Lung (tissue), 12 donors: ENCODE results near the gene HS6ST3. TPM values are rescaled to one million over a fixed set of nuclear protein-coding genes. Genes with fewer than 3 reads are reported as not detected.

Experiments used
- ATAC-seq: fragments of 200-7000 bp; cut with Tn5 transposase; one replicate; pipeline ENCODE4 v1.9.1; 2020; ENCODE audit warnings: moderate number of reproducible peaks; ENCODE audit not compliant: insufficient read depth, low FRiP score
- DNase-seq, 3 donors: peaks; one replicate each; pipeline ENCODE4 v3.0.0-alpha.2; 2013 to 2017
- H3K27ac ChIP-seq, 2 donors: one replicate each; pipeline ENCODE4 v1.5.1; 2013; ENCODE audit warnings: mild to moderate bottlenecking in 2 of 2, moderate library complexity in 2 of 2, control low read depth in 1 of 2, inconsistent platforms in 1 of 2, low read depth in 1 of 2, low read length in 1 of 2
- H3K27me3 ChIP-seq, 3 donors: one replicate each; pipeline ENCODE4 v1.5.1; 2013; ENCODE audit warnings: low read length in 2 of 3; ENCODE audit not compliant: control insufficient read depth in 3 of 3, insufficient read depth in 3 of 3
- H3K36me3 ChIP-seq, 4 donors: one replicate each; pipeline ENCODE4 v1.5.1; 2013; ENCODE audit warnings: low read length in 4 of 4, mild to moderate bottlenecking in 1 of 4, moderate library complexity in 1 of 4; ENCODE audit not compliant: control insufficient read depth in 4 of 4, insufficient read depth in 4 of 4
- H3K4me1 ChIP-seq, 5 donors: one replicate each; pipeline ENCODE4 v1.5.1; 2013; ENCODE audit warnings: low read length in 5 of 5, mild to moderate bottlenecking in 2 of 5, moderate library complexity in 1 of 5; ENCODE audit not compliant: control insufficient read depth in 5 of 5, insufficient read depth in 5 of 5
- H3K4me3 ChIP-seq: one replicate; pipeline ENCODE4 v1.5.1; 2013; ENCODE audit warnings: mild to moderate bottlenecking, control low read depth, moderate library complexity
- H3K9ac ChIP-seq, 2 donors: one replicate each; pipeline ENCODE4 v1.5.1; 2013; ENCODE audit warnings: low read length in 2 of 2, control low read depth in 1 of 2; ENCODE audit not compliant: insufficient read depth in 1 of 2
- H3K9me3 ChIP-seq, 4 donors: one replicate each; pipeline ENCODE4 v1.5.1; 2013; ENCODE audit warnings: low read length in 3 of 4, mild to moderate bottlenecking in 1 of 4, moderate library complexity in 1 of 4; ENCODE audit not compliant: control insufficient read depth in 4 of 4, insufficient read depth in 3 of 4
- WGBS, 2 donors: extraction: QIAGEN DNeasy Blood & Tissue Kit; methylation state at CpG; one replicate each; pipeline ENCODE4 v1.1.7; 2013; 5-methylcytosine and 5-hydroxymethylcytosine counted together
- polyA plus RNA-seq, 2 donors: library from polyadenylated mRNA; stranded (reverse); fragments of 200-250 nt; gene quantifications; one replicate each; pipeline ENCODE4 v1.2.1, GENCODE V29; 2013
- total RNA-seq, 2 donors: library from RNA; depleted of rRNA in 1 of 2; stranded (reverse); fragments of >200 nt in 1 of 2; gene quantifications; one replicate each; pipeline ENCODE4 v1.2.1, GENCODE V29; 2014 to 2021
- TF ChIP-seq, protein P1 (sequence below): IDR thresholded peaks from 2 replicates; pipeline ENCODE4 v1.5.1; 2012; ENCODE audit warnings: mild to moderate bottlenecking; ENCODE audit errors: control extremely low read depth, extremely low read depth
- donor health status: control.
- donor health status: control.
- donor health status: Bipolar disorder and iron deficiency.
- donor health status: healthy.
- donor health status: DM: yes; HTN: yes; CAD: no.

Gene HS6ST3
- total and polyA plus RNA-seq, 4 donors: 0.01 to 0.17 (median 0.04) TPM

DNA sequence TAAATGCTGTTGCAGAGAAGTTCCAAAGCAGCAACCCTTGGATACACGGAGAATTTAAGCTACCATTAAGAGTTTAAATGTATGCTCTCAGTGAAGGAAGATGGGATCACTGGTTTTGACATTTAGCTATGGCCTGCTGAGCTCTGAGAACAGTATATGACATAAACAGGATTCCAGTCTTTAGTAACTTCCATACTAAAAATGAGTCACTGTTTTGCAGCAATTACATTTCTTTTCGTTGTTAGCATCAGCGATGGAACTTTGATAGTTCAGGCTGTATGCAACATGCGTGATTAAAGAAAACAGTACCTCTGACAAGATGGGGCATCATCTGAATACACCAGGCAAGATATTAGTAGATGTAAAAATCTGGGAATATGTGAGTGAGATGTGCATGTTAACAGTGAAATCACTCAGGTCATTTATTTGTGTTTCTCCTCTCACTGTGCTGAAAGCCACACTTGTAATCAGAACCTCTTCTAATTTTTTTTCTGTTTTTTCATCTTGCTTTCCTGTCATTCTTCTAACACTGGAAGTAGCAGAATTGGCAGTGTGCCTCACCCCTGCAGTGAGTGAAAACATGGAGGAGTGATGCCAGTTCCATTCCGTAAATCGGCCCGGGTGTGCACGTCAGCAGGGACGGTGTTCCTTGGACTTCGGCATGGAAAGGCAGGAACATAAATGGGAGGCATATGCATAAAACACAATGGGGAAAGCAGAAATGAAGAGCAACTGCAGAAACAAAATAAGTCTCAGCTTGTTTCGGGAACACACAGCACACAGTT, 542.8 kb downstream of the HS6ST3 start:
- TF ChIP-seq, protein P1, sequence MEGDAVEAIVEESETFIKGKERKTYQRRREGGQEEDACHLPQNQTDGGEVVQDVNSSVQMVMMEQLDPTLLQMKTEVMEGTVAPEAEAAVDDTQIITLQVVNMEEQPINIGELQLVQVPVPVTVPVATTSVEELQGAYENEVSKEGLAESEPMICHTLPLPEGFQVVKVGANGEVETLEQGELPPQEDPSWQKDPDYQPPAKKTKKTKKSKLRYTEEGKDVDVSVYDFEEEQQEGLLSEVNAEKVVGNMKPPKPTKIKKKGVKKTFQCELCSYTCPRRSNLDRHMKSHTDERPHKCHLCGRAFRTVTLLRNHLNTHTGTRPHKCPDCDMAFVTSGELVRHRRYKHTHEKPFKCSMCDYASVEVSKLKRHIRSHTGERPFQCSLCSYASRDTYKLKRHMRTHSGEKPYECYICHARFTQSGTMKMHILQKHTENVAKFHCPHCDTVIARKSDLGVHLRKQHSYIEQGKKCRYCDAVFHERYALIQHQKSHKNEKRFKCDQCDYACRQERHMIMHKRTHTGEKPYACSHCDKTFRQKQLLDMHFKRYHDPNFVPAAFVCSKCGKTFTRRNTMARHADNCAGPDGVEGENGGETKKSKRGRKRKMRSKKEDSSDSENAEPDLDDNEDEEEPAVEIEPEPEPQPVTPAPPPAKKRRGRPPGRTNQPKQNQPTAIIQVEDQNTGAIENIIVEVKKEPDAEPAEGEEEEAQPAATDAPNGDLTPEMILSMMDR: no peak
- Histone ChIP-seq H3K9me3 (no peaks in the 10 kb centered on the region), H3K9ac (no peak overlapping the region), H3K4me1 (no peaks in the 10 kb centered on the region), H3K27me3 (no peaks in the 10 kb centered on the region), H3K36me3 (no peaks in the 10 kb centered on the region), H3K27ac (no peak overlapping the region), H3K4me3 (no peak overlapping the region)
- WGBS, 2 donors: 92 to 93% methylated on average over 11 of the region's 11 CpGs
- ATAC-seq (no peak), DNase-seq (no peak)

DNA sequence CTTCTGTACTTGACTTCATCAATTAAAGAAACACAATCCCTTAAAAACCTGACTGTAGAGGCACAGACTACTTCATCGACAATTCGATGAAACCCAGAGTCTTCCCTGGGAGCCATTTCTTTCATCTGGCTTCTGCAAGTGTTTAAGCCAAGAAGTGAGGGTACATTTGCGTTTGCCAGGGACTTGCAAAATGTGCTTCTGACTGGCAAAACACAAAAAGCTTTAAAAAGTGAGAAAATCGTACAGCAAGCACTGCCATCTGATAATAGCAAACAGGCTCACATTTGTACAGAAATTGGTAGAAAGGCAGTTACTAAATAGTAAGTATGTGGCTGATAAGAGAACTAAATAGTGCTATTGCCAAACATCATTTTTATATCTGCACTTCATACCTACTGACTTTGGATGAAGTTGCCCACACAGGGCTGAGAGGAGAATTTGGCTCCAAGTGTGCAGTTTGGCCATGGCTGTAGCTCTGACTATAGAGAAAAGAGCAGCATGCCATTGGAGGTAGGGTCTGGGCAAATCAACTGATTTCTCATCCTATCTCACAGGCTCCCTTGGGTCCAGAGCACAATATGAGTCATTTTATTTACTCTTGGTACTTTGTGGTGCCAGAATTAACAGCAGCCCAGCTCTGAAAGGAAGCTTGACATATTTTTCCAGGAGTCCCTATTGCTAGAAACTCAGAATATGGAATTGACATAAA, 546.2 kb downstream of the HS6ST3 start:
- no peaks in the 10 kb centered on the region for H3K4me1 ChIP-seq
- TF ChIP-seq, protein P1: no peak
- ATAC-seq: no peak
- H3K9ac ChIP-seq: no peak overlapping the region
- H3K27me3 ChIP-seq: no peaks in the 10 kb centered on the region
- H3K4me3 ChIP-seq: no peak overlapping the region
- no peak for DNase-seq
- H3K9me3 ChIP-seq: no peaks in the 10 kb centered on the region
- no peak overlapping the region for H3K27ac ChIP-seq
- no peaks in the 10 kb centered on the region for H3K36me3 ChIP-seq
- 77 to 82% methylated on average over 4 of the region's 4 CpGs for WGBS, 2 donors

DNA sequence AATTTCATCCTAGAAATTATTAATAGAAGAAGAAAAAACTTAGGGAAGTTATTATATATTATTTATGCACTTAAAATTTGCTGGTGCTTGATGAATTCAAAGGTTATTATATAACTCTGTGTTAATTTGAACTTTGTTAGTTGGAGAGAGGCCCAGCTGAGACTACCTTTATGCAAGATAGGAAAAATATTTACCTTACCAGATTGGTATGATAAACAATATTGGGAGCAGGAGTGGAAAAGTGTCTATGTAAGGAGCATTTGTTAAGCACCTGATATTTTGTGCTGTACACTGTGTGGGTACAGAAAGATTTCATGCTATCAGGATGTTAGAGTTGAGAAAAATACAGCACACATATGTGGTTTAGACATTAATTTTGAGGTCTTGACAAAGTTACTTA, 547.1 kb downstream of the HS6ST3 start:
- Histone ChIP-seq H3K27ac (no peak overlapping the region), H3K9ac (no peak overlapping the region), H3K4me1 (no peaks in the 10 kb centered on the region), H3K36me3 (no peaks in the 10 kb centered on the region), H3K4me3 (no peak overlapping the region), H3K9me3 (no peaks in the 10 kb centered on the region), H3K27me3 (no peaks in the 10 kb centered on the region)
- TF ChIP-seq, protein P1: no peak
- no peak for DNase-seq
- ATAC-seq: no peak
